Transverse colon (tissue), 4 donors: ENCODE measurements around the gene RTF1.

ENCODE experiments used
- EP300 ChIP-seq: sonication (generic); formaldehyde crosslinking; IDR thresholded peaks from one replicate; pipeline ENCODE4 v1.6.1; 2017; ENCODE audit warnings: antibody characterized with exemption, low read depth
- POLR2A ChIP-seq: fragments of 450-650 bp; IDR thresholded peaks from one replicate; pipeline ENCODE4 v1.6.1; 2016; ENCODE audit warnings: antibody characterized with exemption, mild to moderate bottlenecking, moderate library complexity
- POLR2AphosphoS5 ChIP-seq, 3 donors: sonication (generic); formaldehyde crosslinking; IDR thresholded peaks; one replicate each; pipeline ENCODE4 v1.6.1; 2016; ENCODE audit warnings: antibody characterized with exemption in 3 of 3
- TF ChIP-seq, protein P1 (sequence below), 5 experiments: fragments of 200-600 bp in 3 of 5; fragments of 450-650 bp in 2 of 5; sonication (generic) in 3 of 5; IDR thresholded peaks; 1 replicate in 2 of 5; 2 replicates in 3 of 5; pipeline ENCODE4 v1.5.1; 2016 to 2017; ENCODE audit warnings: antibody characterized with exemption in 5 of 5, inconsistent platforms in 3 of 5, mild to moderate bottlenecking in 2 of 5, moderate library complexity in 1 of 5

DNA sequence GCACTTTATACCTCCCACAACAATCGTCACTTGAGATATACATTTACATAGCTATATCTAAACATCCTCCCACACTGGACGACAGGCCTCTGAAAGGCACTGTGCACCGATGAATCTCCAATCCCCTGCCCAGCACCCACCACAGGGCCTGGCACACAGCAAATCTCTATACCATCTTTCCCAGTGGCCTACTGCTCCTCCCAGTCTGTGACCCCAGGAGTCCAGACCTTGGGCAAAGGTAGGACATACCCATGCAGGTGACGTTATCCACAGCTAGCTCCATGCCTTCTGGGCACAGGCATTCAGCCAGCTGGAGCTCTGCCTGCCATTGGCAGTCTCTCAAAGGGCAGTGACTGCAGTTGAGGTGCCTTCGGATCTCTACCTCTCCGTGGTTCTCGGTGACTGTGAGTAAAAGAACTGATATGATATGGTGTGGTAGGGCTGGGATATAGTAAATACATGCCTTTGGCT, 91.0 kb downstream of the RTF1 start:
- TF ChIP-seq, protein P1, sequence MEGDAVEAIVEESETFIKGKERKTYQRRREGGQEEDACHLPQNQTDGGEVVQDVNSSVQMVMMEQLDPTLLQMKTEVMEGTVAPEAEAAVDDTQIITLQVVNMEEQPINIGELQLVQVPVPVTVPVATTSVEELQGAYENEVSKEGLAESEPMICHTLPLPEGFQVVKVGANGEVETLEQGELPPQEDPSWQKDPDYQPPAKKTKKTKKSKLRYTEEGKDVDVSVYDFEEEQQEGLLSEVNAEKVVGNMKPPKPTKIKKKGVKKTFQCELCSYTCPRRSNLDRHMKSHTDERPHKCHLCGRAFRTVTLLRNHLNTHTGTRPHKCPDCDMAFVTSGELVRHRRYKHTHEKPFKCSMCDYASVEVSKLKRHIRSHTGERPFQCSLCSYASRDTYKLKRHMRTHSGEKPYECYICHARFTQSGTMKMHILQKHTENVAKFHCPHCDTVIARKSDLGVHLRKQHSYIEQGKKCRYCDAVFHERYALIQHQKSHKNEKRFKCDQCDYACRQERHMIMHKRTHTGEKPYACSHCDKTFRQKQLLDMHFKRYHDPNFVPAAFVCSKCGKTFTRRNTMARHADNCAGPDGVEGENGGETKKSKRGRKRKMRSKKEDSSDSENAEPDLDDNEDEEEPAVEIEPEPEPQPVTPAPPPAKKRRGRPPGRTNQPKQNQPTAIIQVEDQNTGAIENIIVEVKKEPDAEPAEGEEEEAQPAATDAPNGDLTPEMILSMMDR (IDR thresholded peaks at IDR 0.05), result no peak
- TF ChIP-seq POLR2A (peak; percentile 59), POLR2AphosphoS5 (IDR thresholded peaks at IDR 0.05) (peak in 2 of 3 donors; percentile 63 to 88), EP300 (no peak)
